IMR-90 (cell line): ENCODE results near the gene TMEM127. TPM values are rescaled to one million over a fixed set of nuclear protein-coding genes. Genes with fewer than 3 reads are reported as not detected.

Experiments
- ATAC-seq: fragments of 200-7000 bp; cut with Tn5 transposase; 2 replicates; pipeline ENCODE4 v1.9.1; 2020; ENCODE audit warnings: low read depth, mild to moderate bottlenecking, moderate library complexity
- BruUV-seq: library from RNA; stranded (reverse); fragments of 400-500 nt; replicated peaks from 2 replicates; lab custom pipeline; 2021; lab: Mats Ljungman, UMichigan
- CTCF ChIA-PET: fragments of 300-600 bp; formaldehyde crosslinking; extraction: SDS; loops from one replicate; lab custom pipeline; 2021; ENCODE audit warnings: antibody characterized with exemption; lab: Yijun Ruan, JAX
- POLR2A ChIA-PET: fragments of 300-600 bp; sonication (Branson Sonifier 250); formaldehyde crosslinking; loops from one replicate; lab custom pipeline; 2022; ENCODE audit warnings: antibody characterized with exemption; ENCODE audit not compliant: unreplicated experiment; lab: Charles Lee
- DNase-seq: peaks from one replicate; pipeline ENCODE4 v3.0.0; 2013
- H2AFZ ChIP-seq: replicated peaks from 2 replicates; pipeline ENCODE3; 2013; ENCODE audit warnings: low read length, mild to moderate bottlenecking; ENCODE audit not compliant: poor library complexity
- H2AK5ac ChIP-seq: 2 replicates; pipeline ENCODE4 v1.6.1; 2013; ENCODE audit warnings: low read depth, low read length, inconsistent platforms
- H2AK9ac ChIP-seq: replicated peaks from 2 replicates; pipeline ENCODE3; 2013; ENCODE audit warnings: mild to moderate bottlenecking, low read depth, low read length, moderate library complexity; ENCODE audit not compliant: poor library complexity
- H2BK120ac ChIP-seq: 2 replicates; pipeline ENCODE4 v1.6.1; 2013; ENCODE audit warnings: low read depth, low read length, inconsistent platforms
- H2BK15ac ChIP-seq: 3 replicates; pipeline ENCODE4 v1.6.1; 2013; ENCODE audit warnings: low read depth, low read length, inconsistent platforms
- H2BK20ac ChIP-seq: 2 replicates; pipeline ENCODE4 v1.6.1; 2013; ENCODE audit warnings: low read depth, mild to moderate bottlenecking, inconsistent platforms, low read length, moderate library complexity
- H2BK5ac ChIP-seq: 2 replicates; pipeline ENCODE4 v1.6.1; 2013; ENCODE audit warnings: mild to moderate bottlenecking, low read depth, low read length, inconsistent platforms; ENCODE audit not compliant: poor library complexity, severe bottlenecking
- H3K14ac ChIP-seq: replicated peaks from 2 replicates; pipeline ENCODE4 v1.6.1; 2013; ENCODE audit warnings: low read depth, low read length, inconsistent platforms
- H3K18ac ChIP-seq: 2 replicates; pipeline ENCODE4 v1.6.1; 2013; ENCODE audit warnings: low read depth, low read length, control low read depth
- H3K23ac ChIP-seq: 2 replicates; pipeline ENCODE4 v1.6.1; 2013; ENCODE audit warnings: low read depth, low read length, inconsistent platforms
- H3K27ac ChIP-seq: 2 replicates; pipeline ENCODE4 v1.5.1; 2013; ENCODE audit warnings: mild to moderate bottlenecking, control low read depth, low read length; ENCODE audit not compliant: insufficient read depth
- H3K27me3 ChIP-seq: 2 replicates; pipeline ENCODE4 v1.6.1; 2013; ENCODE audit warnings: low read length; ENCODE audit not compliant: control insufficient read depth, insufficient read depth
- H3K36me3 ChIP-seq: 2 replicates; pipeline ENCODE4 v1.6.1; 2013; ENCODE audit warnings: low read length, mixed read lengths; ENCODE audit not compliant: control insufficient read depth, insufficient read depth
- H3K4ac ChIP-seq: 2 replicates; pipeline ENCODE4 v1.6.1; 2013; ENCODE audit warnings: low read depth, low read length, inconsistent platforms
- H3K4me1 ChIP-seq: 2 replicates; pipeline ENCODE4 v1.6.1; 2013; ENCODE audit warnings: low read length, mixed read lengths; ENCODE audit not compliant: control insufficient read depth, insufficient read depth
- H3K4me2 ChIP-seq: 2 replicates; pipeline ENCODE4 v1.6.1; 2013; ENCODE audit warnings: low read depth, mild to moderate bottlenecking, control low read depth, low read length, moderate library complexity
- H3K4me3 ChIP-seq: 2 replicates; pipeline ENCODE4 v1.5.1; 2013; ENCODE audit warnings: low read depth, mild to moderate bottlenecking, control low read depth, low read length, moderate library complexity; ENCODE audit not compliant: insufficient read depth
- H3K56ac ChIP-seq: 2 replicates; pipeline ENCODE4 v1.6.1; 2013; ENCODE audit warnings: low read length, inconsistent platforms; ENCODE audit not compliant: insufficient read depth; ENCODE audit errors: extremely low read depth
- H3K79me1 ChIP-seq, 2 experiments: 2 replicates each; pipeline ENCODE4 v1.6.1; 2013; ENCODE audit warnings: low read length in 2 of 2, inconsistent platforms in 1 of 2, low read depth in 1 of 2
- H3K9ac ChIP-seq: 2 replicates; pipeline ENCODE4 v1.6.1; 2013; ENCODE audit warnings: low read depth, low read length, control low read depth
- H3K9me1 ChIP-seq: 2 replicates; pipeline ENCODE4 v1.6.1; 2013; ENCODE audit warnings: low read length, inconsistent platforms; ENCODE audit not compliant: insufficient read depth
- H3K9me3 ChIP-seq: 2 replicates; pipeline ENCODE4 v1.6.1; 2013; ENCODE audit warnings: low read length; ENCODE audit not compliant: control insufficient read depth, insufficient read depth
- H4K20me1 ChIP-seq: 2 replicates; pipeline ENCODE4 v1.6.1; 2013; ENCODE audit warnings: low read length, inconsistent platforms; ENCODE audit not compliant: insufficient read depth
- H4K5ac ChIP-seq: 2 replicates; pipeline ENCODE4 v1.6.1; 2013; ENCODE audit warnings: mild to moderate bottlenecking, low read depth, low read length, control low read depth
- H4K8ac ChIP-seq, 2 experiments: 2 replicates each; pipeline ENCODE4 v1.6.1; 2013; ENCODE audit warnings: low read depth in 2 of 2, low read length in 2 of 2, control low read depth in 1 of 2, inconsistent platforms in 1 of 2
- H4K91ac ChIP-seq: 2 replicates; pipeline ENCODE4 v1.6.1; 2013; ENCODE audit warnings: low read depth, low read length, inconsistent platforms; ENCODE audit not compliant: insufficient read depth
- BHLHE40 ChIP-seq: fragments of 150-350 bp; IDR thresholded peaks from 2 replicates; pipeline ENCODE4 v1.6.1; 2016; ENCODE audit warnings: mild to moderate bottlenecking, low read depth, low read length
- CEBPB ChIP-seq: IDR thresholded peaks from 2 replicates; pipeline ENCODE4 v1.6.1; 2012; ENCODE audit warnings: low read depth, low read length, improper control_type of control experiment
- CHD1 ChIP-seq: IDR thresholded peaks from 2 replicates; pipeline ENCODE4 v1.6.1; 2012; ENCODE audit warnings: low read depth, low read length, improper control_type of control experiment
- FOS ChIP-seq: fragments of 150-350 bp; IDR thresholded peaks from 2 replicates; pipeline ENCODE4 v1.6.1; 2016; ENCODE audit warnings: low read depth, low read length
- MAFK ChIP-seq: IDR thresholded peaks from 2 replicates; pipeline ENCODE4 v1.6.1; 2012; ENCODE audit warnings: low read depth, low read length, improper control_type of control experiment
- MAZ ChIP-seq: IDR thresholded peaks from 2 replicates; pipeline ENCODE4 v1.6.1; 2012; ENCODE audit warnings: low read depth, mild to moderate bottlenecking, low read length, improper control_type of control experiment, moderate library complexity, borderline replicate concordance
- MXI1 ChIP-seq: IDR thresholded peaks from 2 replicates; pipeline ENCODE4 v1.6.1; 2012; ENCODE audit warnings: low read depth, mild to moderate bottlenecking, low read length, moderate library complexity, borderline replicate concordance
- NFE2L2 ChIP-seq: fragments of 150-350 bp; IDR thresholded peaks from 2 replicates; pipeline ENCODE4 v1.6.1; 2016; ENCODE audit warnings: low read depth, mild to moderate bottlenecking, low read length
- POLR2A ChIP-seq: IDR thresholded peaks from 2 replicates; pipeline ENCODE4 v1.6.1; 2012; ENCODE audit warnings: mild to moderate bottlenecking, low read depth, low read length
- RAD21 ChIP-seq: IDR thresholded peaks from 2 replicates; pipeline ENCODE4 v1.6.1; 2012; ENCODE audit warnings: low read length, improper control_type of control experiment
- RCOR1 ChIP-seq: IDR thresholded peaks from 2 replicates; pipeline ENCODE4 v1.6.1; 2012; ENCODE audit warnings: mild to moderate bottlenecking, low read length, improper control_type of control experiment; ENCODE audit not compliant: insufficient replicate concordance
- SMC3 ChIP-seq: fragments of 150-350 bp; IDR thresholded peaks from 2 replicates; pipeline ENCODE4 v1.6.1; 2016; ENCODE audit warnings: low read depth, mild to moderate bottlenecking, antibody characterized with exemption, low read length, moderate library complexity
- USF2 ChIP-seq: fragments of 150-350 bp; IDR thresholded peaks from 2 replicates; pipeline ENCODE4 v1.6.1; 2017; ENCODE audit warnings: mild to moderate bottlenecking, antibody characterized with exemption, low read length, low read depth
- WGBS, 2 experiments: methylation state at CpG; one replicate each; pipeline versions ENCODE4 v1.1.5 to v1.1.7; 2013; ENCODE audit warnings: missing lambda C conversion rate in 2 of 2; ENCODE audit not compliant: insufficient read length in 1 of 2; ENCODE audit errors: extremely low coverage in 2 of 2; 5-methylcytosine and 5-hydroxymethylcytosine counted together
- dilution Hi-C: fragments of 300-500 bp; cut with HindIII; formaldehyde crosslinking; loops from one replicate; pipeline ENCODE4 v1.14.3; 2018; ENCODE audit warnings: low sequenced_read_pairs; ENCODE audit not compliant: unreplicated experiment
- in situ Hi-C: fragments of 300-500 bp; cut with MboI; formaldehyde crosslinking; loops from 3 replicates; pipeline ENCODE4 v1.14.3; 2019; ENCODE audit warnings: low sequenced_read_pairs, inconsistent platforms, mixed read lengths
- intact Hi-C: fragments of 100-400 bp; cut with micrococcal nuclease; formaldehyde crosslinking; loops from 2 replicates; pipeline ENCODE4 v1.10.0; 2022
- polyA plus RNA-seq, 3 experiments: library from polyadenylated mRNA; depleted of rRNA; stranded (reverse); fragments of >200 nt; gene quantifications; 2 replicates each; pipeline ENCODE4 v1.2.3, GENCODE V29; 2012; ENCODE audit warnings: low replicate concordance in 1 of 3
- total RNA-seq: library from RNA; depleted of rRNA; stranded (reverse); fragments of >200 nt; gene quantifications from 2 replicates; pipeline ENCODE4 v1.2.3, GENCODE V29; 2012

The TMEM127 gene
- total and polyA plus RNA-seq, 2 of the 4 experiments (the other 2 are of a cell fraction): 35.7 to 47.6 TPM

GRCh38 chr2:96203130-96204028 is 62.4 kb downstream of the TMEM127 start:
- Histone ChIP-seq H4K8ac (no peak overlapping the region), H4K20me1 (peaks cover 72% of the 10 kb centered on the region), H3K9me3 (no peaks in the 10 kb centered on the region), H3K14ac (no peak overlapping the region), H3K27ac (no peak overlapping the region), H4K5ac (no peak overlapping the region), H3K23ac (peak overlapping the region; percentile 69; the same call in 1 of the 2 replicates), H3K4me3 (no peak overlapping the region), H2BK15ac (no peak overlapping the region), H3K27me3 (no peaks in the 10 kb centered on the region), H2AFZ (no peak overlapping the region), H2BK120ac (no peak overlapping the region), H3K4ac (no peak overlapping the region; the same call in 1 of the 2 replicates), H3K36me3 (peaks cover 1% of the 10 kb centered on the region; the same call in 1 of the 2 replicates), H2AK5ac (no peak overlapping the region), H2BK5ac (no peak overlapping the region), H3K18ac (no peak overlapping the region), H3K4me2 (peak overlapping the region; percentile 58; the same call in 1 of the 2 replicates), H3K9me1 (peaks cover 9% of the 10 kb centered on the region), H3K4me1 (peaks cover 14% of the 10 kb centered on the region), H4K91ac (no peak overlapping the region), H3K9ac (no peak overlapping the region), H3K56ac (no peak overlapping the region), H3K79me1 (peaks cover 5 to 43% of the 10 kb centered on the region in 2 experiments; a peak in 2 of 4 replicates), H2BK20ac (no peak overlapping the region), H2AK9ac (no peak overlapping the region)
- TF ChIP-seq RCOR1 (no peak), CEBPB (no peak), NFE2L2 (no peak), MAFK (no peak), MXI1 (no peak), RAD21 (no peak), CHD1 (no peak), USF2 (no peak), POLR2A (no peak), FOS (no peak), MAZ (no peak), SMC3 (no peak), BHLHE40 (no peak)
- in situ Hi-C loops (no loop called here), dilution Hi-C loops (no loop called here), intact Hi-C loops (no loop called here)
- CTCF ChIA-PET: interaction anchor here (1.7 kb wide), 1 partner anchor 29 kb away, joined by 4 read pairs; no protein-coding TSS in a partner anchor
- POLR2A ChIA-PET: interaction anchor here (0.6 kb wide), 1 partner anchor 28 kb away, joined by 3 read pairs; no protein-coding TSS in a partner anchor
- 87% methylated on average over 3 of the region's 9 CpGs; no CpG with 5 or more reads in 1 of the 2 experiments for WGBS, 2 experiments
- DNase-seq (no peak), ATAC-seq (no peak)
- no TSS peak for BruUV-seq
